K562 (cell line): ENCODE data around the gene HOXB5. TPM values are rescaled to one million over a fixed set of nuclear protein-coding genes. Genes with fewer than 3 reads are reported as not detected.

Experiments
- BHLHE40 ChIP-seq: IDR thresholded peaks from 2 replicates; pipeline ENCODE4 v1.6.1; 2011; ENCODE audit warnings: low read length, improper control_type of control experiment
- CBFB ChIP-seq: sonication (generic); formaldehyde crosslinking; IDR thresholded peaks from 2 replicates; pipeline ENCODE4 v1.4.0; 2020; ENCODE audit warnings: mild to moderate bottlenecking, missing genetic modification reagents
- CHCHD3 ChIP-seq: fragments of 250-450 bp; sonication (Bioruptor Pico); IDR thresholded peaks from 2 replicates; pipeline ENCODE4 v2.1.2; 2022; ENCODE audit warnings: mild to moderate bottlenecking
- DIDO1 ChIP-seq: fragments of 450-650 bp; IDR thresholded peaks from 2 replicates; pipeline ENCODE4 v1.6.1; 2016; ENCODE audit warnings: low read depth, missing biosample characterization, missing genetic modification characterization
- DMBX1 ChIP-seq: fragments of 250-450 bp; sonication (Bioruptor Pico); IDR thresholded peaks from 2 replicates; pipeline ENCODE4 v1.8.0; 2022; ENCODE audit warnings: inconsistent platforms, mild to moderate bottlenecking, moderate library complexity, borderline replicate concordance
- ELF1 ChIP-seq: fragments of 200-800 bp; sonication (Bioruptor generic); IDR thresholded peaks from 2 replicates; pipeline ENCODE4 v1.6.1; 2016; ENCODE audit warnings: missing genetic modification characterization, missing compliant biosample characterization
- ERF ChIP-seq: fragments of 450-650 bp; formaldehyde crosslinking; IDR thresholded peaks from 2 replicates; pipeline ENCODE4 v1.4.0; 2020; ENCODE audit warnings: mild to moderate bottlenecking, mixed read lengths
- ESRRA ChIP-seq: fragments of 450-650 bp; IDR thresholded peaks from 2 replicates; pipeline ENCODE4 v1.6.1; 2014; ENCODE audit warnings: low read depth, mild to moderate bottlenecking, moderate library complexity, borderline replicate concordance
- ETV1 ChIP-seq: fragments of 450-650 bp; conservative IDR thresholded peaks from 2 replicates; pipeline ENCODE4 v1.6.1; 2016; ENCODE audit warnings: missing genetic modification characterization, control low read depth, low read depth, missing compliant biosample characterization
- FOXP1 ChIP-seq: sonication (generic); formaldehyde crosslinking; IDR thresholded peaks from 2 replicates; pipeline ENCODE4 v1.8.0; 2022; ENCODE audit warnings: mild to moderate bottlenecking, missing genetic modification reagents
- GABPA ChIP-seq: fragments of 200-800 bp; sonication (Bioruptor generic); conservative IDR thresholded peaks from 2 replicates; pipeline ENCODE4 v1.6.1; 2016; ENCODE audit warnings: low read depth, missing genetic modification characterization, missing compliant biosample characterization
- GATAD2B ChIP-seq: fragments of 450-650 bp; IDR thresholded peaks from 2 replicates; pipeline ENCODE4 v1.6.1; 2017; ENCODE audit warnings: mild to moderate bottlenecking, borderline replicate concordance
- KAT8 ChIP-seq: fragments of 450-650 bp; IDR thresholded peaks from 2 replicates; pipeline ENCODE4 v1.6.1; 2016; ENCODE audit warnings: low read depth, mild to moderate bottlenecking
- MAFF ChIP-seq: IDR thresholded peaks from 2 replicates; pipeline ENCODE4 v1.6.1; 2012; ENCODE audit warnings: low read length, improper control_type of control experiment
- MED1 ChIP-seq: sonication (generic); formaldehyde crosslinking; IDR thresholded peaks from 2 replicates; pipeline ENCODE4 v1.8.1; 2023; ENCODE audit warnings: missing genetic modification reagents, borderline replicate concordance
- NBN ChIP-seq: fragments of 450-650 bp; IDR thresholded peaks from 2 replicates; pipeline ENCODE4 v1.6.1; 2016; ENCODE audit warnings: low read depth, mild to moderate bottlenecking
- NRF1 ChIP-seq, 2 experiments: fragments of 450-650 bp; IDR thresholded peaks in 1 of 2; conservative IDR thresholded peaks in 1 of 2; 2 replicates each; pipeline ENCODE4 v1.6.1; 2014; ENCODE audit warnings: mild to moderate bottlenecking in 2 of 2
- PML ChIP-seq: IDR thresholded peaks from 2 replicates; pipeline ENCODE4 v1.6.1; 2012; ENCODE audit warnings: low read length, inconsistent platforms
- POLR2AphosphoS5 ChIP-seq: IDR thresholded peaks from 2 replicates; pipeline ENCODE4 v1.6.1; 2011; ENCODE audit warnings: mild to moderate bottlenecking, low read depth, low read length, moderate library complexity; ENCODE audit not compliant: control insufficient read depth, insufficient read depth
- PURB ChIP-seq: sonication (generic); formaldehyde crosslinking; IDR thresholded peaks from 2 replicates; pipeline ENCODE4 v1.9.0; 2021; ENCODE audit warnings: low read depth, mild to moderate bottlenecking, missing genetic modification reagents
- RBFOX2 ChIP-seq: fragments of 200-400 bp; formaldehyde crosslinking; IDR thresholded peaks from 2 replicates; pipeline ENCODE4 v1.6.1; 2017; ENCODE audit warnings: low read depth, mild to moderate bottlenecking, low read length, moderate library complexity
- RNF2 ChIP-seq: sonication (generic); IDR thresholded peaks from 2 replicates; pipeline ENCODE4 v1.6.1; 2016
- SUPT5H ChIP-seq: fragments of 450-650 bp; IDR thresholded peaks from 2 replicates; pipeline ENCODE4 v1.6.1; 2016
- ZNF140 ChIP-seq: fragments of 250-450 bp; sonication (Bioruptor Pico); IDR thresholded peaks from 2 replicates; pipeline ENCODE4 v1.8.0; 2021; ENCODE audit warnings: moderate library complexity, mild to moderate bottlenecking, inconsistent platforms
- ZNF408 ChIP-seq: fragments of 250-450 bp; sonication (Bioruptor Pico); IDR thresholded peaks from 2 replicates; pipeline ENCODE4 v1.4.0; 2020; ENCODE audit warnings: low read depth, mild to moderate bottlenecking, moderate library complexity
- ZNF584 ChIP-seq: fragments of 200-800 bp; sonication (Bioruptor generic); IDR thresholded peaks from 2 replicates; pipeline ENCODE4 v1.6.1; 2016; ENCODE audit warnings: low read depth, mild to moderate bottlenecking, missing genetic modification characterization, missing compliant biosample characterization
- polyA plus RNA-seq, 8 experiments: library from polyadenylated mRNA; depleted of rRNA in 4 of 8; stranded (reverse) in 5 of 8; unstranded in 3 of 8; fragments of >200 nt; fragmentation: Nextera tagmentation in 2 of 8; fragmentation: Illumina TruSeq in 1 of 8; extraction: Ambion mirVana in 2 of 8; extraction: Trizol in 1 of 8; gene quantifications; 2 replicates each; pipeline versions ENCODE4 v1.2.1 to v1.2.3, GENCODE V29; 2011 to 2014; ENCODE audit warnings: inconsistent platforms in 1 of 8, missing spikeins in 1 of 8
- total RNA-seq, 7 experiments: library from RNA; depleted of rRNA in 6 of 7; stranded (reverse); fragments of >200 nt in 6 of 7; fragmentation: Illumina TruSeq in 2 of 7; extraction: Trizol in 2 of 7; gene quantifications; 2 replicates each; pipeline versions ENCODE4 v1.2.1 to v1.2.3, GENCODE V29; 2011 to 2021; ENCODE audit warnings: low replicate concordance in 1 of 7
- TF ChIP-seq, protein P1 (sequence below), 2 experiments: fragments of 250-450 bp in 1 of 2; fragments of 450-650 bp in 1 of 2; sonication (Bioruptor Pico) in 1 of 2; IDR thresholded peaks; 2 replicates each; pipeline versions ENCODE4 v1.6.1 to v1.8.0; 2016 to 2021; ENCODE audit warnings: mild to moderate bottlenecking in 2 of 2, moderate library complexity in 2 of 2, missing compliant biosample characterization in 1 of 2, missing genetic modification characterization in 1 of 2
- TF ChIP-seq, protein P2 (sequence below): fragments of 450-650 bp; IDR thresholded peaks from 2 replicates; pipeline ENCODE4 v1.6.1; 2017; ENCODE audit warnings: mild to moderate bottlenecking, moderate library complexity
- TF ChIP-seq, protein P3 (sequence below): sonication (generic); formaldehyde crosslinking; IDR thresholded peaks from 2 replicates; pipeline ENCODE4 v1.8.0; 2022; ENCODE audit warnings: mild to moderate bottlenecking, low read depth, missing genetic modification reagents

Gene HOXB5
- total and polyA plus RNA-seq, 9 of the 15 experiments (the other 6 are each of a cell fraction or from before 2014, with no cell fraction given), result 0.24 to 2.7 (median 0.65) TPM

DNA sequence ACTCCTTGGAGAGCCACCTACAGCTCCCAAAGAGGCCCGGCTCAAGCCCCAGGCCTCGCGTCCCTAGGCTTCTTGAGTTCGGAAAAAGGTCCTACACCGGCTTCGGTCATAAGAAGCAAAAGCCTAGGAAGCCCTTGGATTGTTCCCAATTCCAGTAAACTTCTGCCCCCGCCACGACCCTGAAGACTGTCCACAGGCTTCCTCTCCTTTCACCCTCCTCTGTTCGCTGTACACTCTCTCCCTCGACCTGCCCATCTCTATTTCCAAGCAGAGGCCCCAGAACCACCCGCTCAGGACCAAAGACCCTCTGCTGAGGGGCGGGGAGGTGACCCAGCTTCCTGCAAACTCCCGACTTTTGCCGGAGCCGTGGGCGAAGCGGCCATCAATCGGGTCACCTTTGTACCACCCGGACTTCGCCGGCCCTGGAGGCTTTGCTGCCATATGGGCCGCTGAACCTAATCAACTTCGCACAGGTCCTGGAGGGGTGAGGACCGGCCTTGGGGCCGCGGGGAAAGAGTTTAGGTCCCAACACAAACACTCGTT is 51.4 kb downstream of the HOXB5 start (continued):
- 0 out of 2 replicates have a peak, but pooled peaks have one; percentile 58 for TF ChIP-seq ZNF584 (CRISPR knock-in tag)
- no peak for TF ChIP-seq CHCHD3 (CRISPR knock-in tag)
- peak; percentile 69 for TF ChIP-seq RBFOX2
- TF ChIP-seq, protein P1, sequence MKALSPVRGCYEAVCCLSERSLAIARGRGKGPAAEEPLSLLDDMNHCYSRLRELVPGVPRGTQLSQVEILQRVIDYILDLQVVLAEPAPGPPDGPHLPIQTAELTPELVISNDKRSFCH (CRISPR knock-in tag; IDR thresholded peaks at IDR 0.05), result no peak
- TF ChIP-seq, protein P1 (tag; IDR thresholded peaks at IDR 0.05), result 0 out of 2 replicates have a peak, but pooled peaks have one; percentile 20
- TF ChIP-seq, protein P2, sequence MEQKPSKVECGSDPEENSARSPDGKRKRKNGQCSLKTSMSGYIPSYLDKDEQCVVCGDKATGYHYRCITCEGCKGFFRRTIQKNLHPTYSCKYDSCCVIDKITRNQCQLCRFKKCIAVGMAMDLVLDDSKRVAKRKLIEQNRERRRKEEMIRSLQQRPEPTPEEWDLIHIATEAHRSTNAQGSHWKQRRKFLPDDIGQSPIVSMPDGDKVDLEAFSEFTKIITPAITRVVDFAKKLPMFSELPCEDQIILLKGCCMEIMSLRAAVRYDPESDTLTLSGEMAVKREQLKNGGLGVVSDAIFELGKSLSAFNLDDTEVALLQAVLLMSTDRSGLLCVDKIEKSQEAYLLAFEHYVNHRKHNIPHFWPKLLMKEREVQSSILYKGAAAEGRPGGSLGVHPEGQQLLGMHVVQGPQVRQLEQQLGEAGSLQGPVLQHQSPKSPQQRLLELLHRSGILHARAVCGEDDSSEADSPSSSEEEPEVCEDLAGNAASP, result no peak
- no peak for TF ChIP-seq ZNF408
- TF ChIP-seq ERF, result 0 out of 2 replicates have a peak, but pooled peaks have one; percentile 57
- TF ChIP-seq BHLHE40, result no peak
- TF ChIP-seq MAFF, result no peak
- 0 out of 2 replicates have a peak, but pooled peaks have one; percentile 26 for TF ChIP-seq PML
- TF ChIP-seq DIDO1 (tag), result no peak
- TF ChIP-seq, protein P3, sequence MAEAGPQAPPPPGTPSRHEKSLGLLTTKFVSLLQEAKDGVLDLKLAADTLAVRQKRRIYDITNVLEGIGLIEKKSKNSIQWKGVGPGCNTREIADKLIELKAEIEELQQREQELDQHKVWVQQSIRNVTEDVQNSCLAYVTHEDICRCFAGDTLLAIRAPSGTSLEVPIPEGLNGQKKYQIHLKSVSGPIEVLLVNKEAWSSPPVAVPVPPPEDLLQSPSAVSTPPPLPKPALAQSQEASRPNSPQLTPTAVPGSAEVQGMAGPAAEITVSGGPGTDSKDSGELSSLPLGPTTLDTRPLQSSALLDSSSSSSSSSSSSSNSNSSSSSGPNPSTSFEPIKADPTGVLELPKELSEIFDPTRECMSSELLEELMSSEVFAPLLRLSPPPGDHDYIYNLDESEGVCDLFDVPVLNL, result no peak
- no peak; the same call in 1 of the 2 replicates for TF ChIP-seq ELF1
- no peak for TF ChIP-seq DMBX1 (CRISPR knock-in tag)
- TF ChIP-seq FOXP1, result no peak
- no peak for TF ChIP-seq ESRRA
- TF ChIP-seq GABPA (tag), result peak; percentile 20; the same call in 1 of the 2 replicates
- no peak for TF ChIP-seq ETV1 (tag)
- 0 out of 2 replicates have a peak, but pooled peaks have one; percentile 3 for TF ChIP-seq SUPT5H
- no peak for TF ChIP-seq GATAD2B
- no peak for TF ChIP-seq ZNF140
- no peak for TF ChIP-seq NRF1 (conservative IDR thresholded peaks at IDR 0.05 in 1 of 2, IDR thresholded peaks at IDR 0.05 in 1 of 2)
- no peak for TF ChIP-seq KAT8
- peak; percentile 21; the same call in 1 of the 2 replicates for TF ChIP-seq POLR2AphosphoS5
- TF ChIP-seq MED1 (CRISPR knock-in tag), result no peak
- no peak for TF ChIP-seq CBFB (CRISPR knock-in tag)
- TF ChIP-seq NBN, result no peak
- TF ChIP-seq RNF2, result no peak; the same call in 1 of the 2 replicates
- TF ChIP-seq PURB, result no peak
